Left ventricle myocardium inferior (tissue), 1 donor: ENCODE data around the gene RXFP2. TPM values are rescaled to one million over a fixed set of nuclear protein-coding genes. Genes with fewer than 3 reads are reported as not detected.

ENCODE experiments used
- DNase-seq: peaks from one replicate; pipeline ENCODE4 v3.0.0-alpha.2; 2020
- H3K27ac ChIP-seq: fragments of 200-600 bp; replicated peaks from 2 replicates; pipeline ENCODE4 v1.8.0; 2021
- H3K27me3 ChIP-seq: fragments of 200-600 bp; 2 replicates; pipeline ENCODE4 v1.8.0; 2021; ENCODE audit warnings: low read depth
- H3K36me3 ChIP-seq: fragments of 200-600 bp; 2 replicates; pipeline ENCODE4 v1.8.0; 2021
- H3K4me1 ChIP-seq: fragments of 200-600 bp; 2 replicates; pipeline ENCODE4 v1.8.0; 2021
- H3K4me3 ChIP-seq: fragments of 200-600 bp; 2 replicates; pipeline ENCODE4 v1.8.0; 2021; ENCODE audit warnings: mild to moderate bottlenecking, moderate library complexity
- H3K9me3 ChIP-seq: fragments of 200-600 bp; replicated peaks from 2 replicates; pipeline ENCODE4 v1.8.0; 2021
- CTCF ChIP-seq: fragments of 200-600 bp; IDR thresholded peaks from 2 replicates; pipeline ENCODE4 v1.8.0; 2021; ENCODE audit warnings: antibody characterized with exemption, mild to moderate bottlenecking, borderline replicate concordance
- intact Hi-C: fragments of 100-400 bp; cut with micrococcal nuclease; formaldehyde crosslinking; loops from one replicate; pipeline ENCODE4 v1.11.0; 2022
- total RNA-seq: library from RNA; stranded (reverse); fragmentation: NEBNext Ultra II Directional; extraction: Animal tissue kit (Norgen Biotek cat#: 25700); gene quantifications from one replicate; pipeline ENCODE4 v1.2.1, GENCODE V29; 2021
- donor health status: DM: no; HTN: yes; CAD: no; lungs with severe emphysema.

The RXFP2 gene
- total RNA-seq, 1 donor from 2014 or later: not detected

GRCh38 chr13:31849206-31849605 is 109.9 kb downstream of the RXFP2 start:
- Histone ChIP-seq H3K27ac (peak overlapping the region; percentile 95), H3K4me1 (peaks cover 78% of the 10 kb centered on the region), H3K9me3 (no peaks in the 10 kb centered on the region), H3K36me3 (no peaks in the 10 kb centered on the region), H3K27me3 (no peaks in the 10 kb centered on the region), H3K4me3 (peak overlapping the region; percentile 90)
- no peak for TF ChIP-seq CTCF
- DNase-seq: no peak
- intact Hi-C loops: no loop called here

GRCh38 chr13:31850041-31850555 is 110.8 kb downstream of the RXFP2 start:
- Histone ChIP-seq H3K4me3 (peak overlapping the region; percentile 90), H3K36me3 (no peaks in the 10 kb centered on the region), H3K27me3 (no peaks in the 10 kb centered on the region), H3K9me3 (no peaks in the 10 kb centered on the region), H3K27ac (peak overlapping the region; percentile 95), H3K4me1 (peaks cover 85% of the 10 kb centered on the region)
- intact Hi-C loops: no loop called here
- no peak for TF ChIP-seq CTCF
- no peak for DNase-seq

GRCh38 chr13:31851216-31851615 is 111.9 kb downstream of the RXFP2 start:
- H3K4me3 ChIP-seq: no peak overlapping the region
- intact Hi-C loops: no loop called here
- H3K27ac ChIP-seq: peak overlapping the region; percentile 95
- DNase-seq: no peak
- peaks cover 73% of the 10 kb centered on the region for H3K4me1 ChIP-seq
- H3K9me3 ChIP-seq: no peaks in the 10 kb centered on the region
- TF ChIP-seq CTCF: no peak
- H3K36me3 ChIP-seq: no peaks in the 10 kb centered on the region
- H3K27me3 ChIP-seq: no peaks in the 10 kb centered on the region
